DND-41 (cell line): ENCODE results near the gene LINC00237.

Experiments used
- EZH2 ChIP-seq: IDR thresholded peaks from 3 replicates; pipeline ENCODE4 v1.6.1; 2012; ENCODE audit warnings: borderline replicate concordance, low read depth, mild to moderate bottlenecking, moderate library complexity, low read length, inconsistent platforms; ENCODE audit not compliant: severe bottlenecking
- TF ChIP-seq, protein P1 (sequence below): IDR thresholded peaks from 2 replicates; pipeline ENCODE4 v1.5.1; 2012; ENCODE audit warnings: borderline replicate concordance, low read length, moderate library complexity, mild to moderate bottlenecking; ENCODE audit not compliant: poor library complexity, severe bottlenecking; ENCODE audit errors: extremely low read depth

DNA sequence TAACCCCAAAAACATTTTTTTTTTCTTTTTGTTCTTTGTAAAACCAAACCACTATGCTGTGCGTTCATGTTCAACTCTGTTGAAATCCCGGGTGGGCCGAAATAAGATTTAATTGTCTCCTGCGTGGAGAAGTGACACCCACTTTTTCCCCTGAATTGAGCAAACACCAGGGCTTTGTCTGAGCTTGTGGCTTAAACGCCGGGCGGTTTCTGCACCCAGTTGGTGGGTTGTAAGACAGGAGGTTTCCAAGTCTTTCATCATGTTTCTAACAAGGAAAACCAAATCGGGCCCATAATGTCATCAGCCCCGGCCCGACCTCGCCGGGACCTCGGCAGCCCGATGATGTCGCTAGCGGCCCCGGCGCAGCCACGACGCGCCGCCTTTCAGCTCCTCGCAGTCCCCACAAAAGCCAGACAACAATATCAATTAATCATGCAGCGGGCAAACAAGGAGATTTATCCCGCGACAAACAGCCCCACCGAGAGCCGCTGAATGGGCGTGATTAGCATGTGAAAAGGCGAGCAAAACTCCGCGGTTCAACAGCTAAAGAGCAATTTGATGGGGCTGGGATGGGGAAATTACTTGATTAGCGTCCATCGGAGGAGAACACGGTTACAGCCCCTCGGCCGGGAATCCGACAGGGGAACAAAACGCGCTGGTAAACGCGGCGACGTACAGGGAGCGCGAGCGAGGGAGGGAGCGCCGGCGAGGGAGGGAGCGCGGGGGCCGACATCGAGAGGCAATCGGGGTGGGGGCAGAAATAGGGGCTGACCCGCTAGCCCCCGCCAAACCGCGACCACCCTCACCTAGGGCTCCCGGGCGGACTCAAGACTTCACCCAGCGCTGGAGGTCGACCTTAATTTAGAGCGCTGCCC, 5.3 kb downstream of the LINC00237 start:
- TF ChIP-seq EZH2: no peak
- TF ChIP-seq, protein P1, sequence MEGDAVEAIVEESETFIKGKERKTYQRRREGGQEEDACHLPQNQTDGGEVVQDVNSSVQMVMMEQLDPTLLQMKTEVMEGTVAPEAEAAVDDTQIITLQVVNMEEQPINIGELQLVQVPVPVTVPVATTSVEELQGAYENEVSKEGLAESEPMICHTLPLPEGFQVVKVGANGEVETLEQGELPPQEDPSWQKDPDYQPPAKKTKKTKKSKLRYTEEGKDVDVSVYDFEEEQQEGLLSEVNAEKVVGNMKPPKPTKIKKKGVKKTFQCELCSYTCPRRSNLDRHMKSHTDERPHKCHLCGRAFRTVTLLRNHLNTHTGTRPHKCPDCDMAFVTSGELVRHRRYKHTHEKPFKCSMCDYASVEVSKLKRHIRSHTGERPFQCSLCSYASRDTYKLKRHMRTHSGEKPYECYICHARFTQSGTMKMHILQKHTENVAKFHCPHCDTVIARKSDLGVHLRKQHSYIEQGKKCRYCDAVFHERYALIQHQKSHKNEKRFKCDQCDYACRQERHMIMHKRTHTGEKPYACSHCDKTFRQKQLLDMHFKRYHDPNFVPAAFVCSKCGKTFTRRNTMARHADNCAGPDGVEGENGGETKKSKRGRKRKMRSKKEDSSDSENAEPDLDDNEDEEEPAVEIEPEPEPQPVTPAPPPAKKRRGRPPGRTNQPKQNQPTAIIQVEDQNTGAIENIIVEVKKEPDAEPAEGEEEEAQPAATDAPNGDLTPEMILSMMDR: no peak
